Measurements from ENCODE around the gene SMAD7.

DNA sequence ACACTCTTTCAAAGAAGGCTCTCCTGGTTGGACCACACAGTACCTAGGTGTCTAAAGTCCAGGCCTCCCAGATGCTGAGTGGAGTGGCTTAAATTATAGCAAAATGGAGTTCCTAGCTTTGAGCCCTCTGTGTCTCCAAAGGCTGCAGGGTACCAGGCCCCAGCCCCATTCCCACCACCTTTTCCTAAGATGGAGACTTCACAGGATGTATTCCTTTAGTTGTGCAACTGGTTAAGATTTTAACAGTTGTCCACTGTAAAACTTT, 4.9 kb downstream of the SMAD7 start:
- TF ChIP-seq, protein P1, sequence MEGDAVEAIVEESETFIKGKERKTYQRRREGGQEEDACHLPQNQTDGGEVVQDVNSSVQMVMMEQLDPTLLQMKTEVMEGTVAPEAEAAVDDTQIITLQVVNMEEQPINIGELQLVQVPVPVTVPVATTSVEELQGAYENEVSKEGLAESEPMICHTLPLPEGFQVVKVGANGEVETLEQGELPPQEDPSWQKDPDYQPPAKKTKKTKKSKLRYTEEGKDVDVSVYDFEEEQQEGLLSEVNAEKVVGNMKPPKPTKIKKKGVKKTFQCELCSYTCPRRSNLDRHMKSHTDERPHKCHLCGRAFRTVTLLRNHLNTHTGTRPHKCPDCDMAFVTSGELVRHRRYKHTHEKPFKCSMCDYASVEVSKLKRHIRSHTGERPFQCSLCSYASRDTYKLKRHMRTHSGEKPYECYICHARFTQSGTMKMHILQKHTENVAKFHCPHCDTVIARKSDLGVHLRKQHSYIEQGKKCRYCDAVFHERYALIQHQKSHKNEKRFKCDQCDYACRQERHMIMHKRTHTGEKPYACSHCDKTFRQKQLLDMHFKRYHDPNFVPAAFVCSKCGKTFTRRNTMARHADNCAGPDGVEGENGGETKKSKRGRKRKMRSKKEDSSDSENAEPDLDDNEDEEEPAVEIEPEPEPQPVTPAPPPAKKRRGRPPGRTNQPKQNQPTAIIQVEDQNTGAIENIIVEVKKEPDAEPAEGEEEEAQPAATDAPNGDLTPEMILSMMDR (IDR thresholded peaks at IDR 0.05) = no peak
- TF ChIP-seq ZFP36 (IDR thresholded peaks at IDR 0.05; ENCODE audit: borderline replicate concordance, partially characterized antibody) (no peak), MAZ (IDR thresholded peaks at IDR 0.05; ENCODE audit: borderline replicate concordance, low read depth, low read length) (no peak), POLR2A (IDR thresholded peaks at IDR 0.05; ENCODE audit: low read length) (no peak), EP300 (IDR thresholded peaks at IDR 0.05) (no peak), MAFK (IDR thresholded peaks at IDR 0.05; ENCODE audit: partially characterized antibody) (no peak), JUN (IDR thresholded peaks at IDR 0.05) (no peak), RARB (CRISPR knock-in tag; IDR thresholded peaks at IDR 0.05) (no peak), MYC (IDR thresholded peaks at IDR 0.05; ENCODE audit: borderline replicate concordance, low read length) (no peak)
- TF ChIP-seq, protein P2, sequence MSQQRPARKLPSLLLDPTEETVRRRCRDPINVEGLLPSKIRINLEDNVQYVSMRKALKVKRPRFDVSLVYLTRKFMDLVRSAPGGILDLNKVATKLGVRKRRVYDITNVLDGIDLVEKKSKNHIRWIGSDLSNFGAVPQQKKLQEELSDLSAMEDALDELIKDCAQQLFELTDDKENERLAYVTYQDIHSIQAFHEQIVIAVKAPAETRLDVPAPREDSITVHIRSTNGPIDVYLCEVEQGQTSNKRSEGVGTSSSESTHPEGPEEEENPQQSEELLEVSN (IDR thresholded peaks at IDR 0.05; ENCODE audit: borderline replicate concordance, low read depth) = no peak
- TF ChIP-seq, protein P3, sequence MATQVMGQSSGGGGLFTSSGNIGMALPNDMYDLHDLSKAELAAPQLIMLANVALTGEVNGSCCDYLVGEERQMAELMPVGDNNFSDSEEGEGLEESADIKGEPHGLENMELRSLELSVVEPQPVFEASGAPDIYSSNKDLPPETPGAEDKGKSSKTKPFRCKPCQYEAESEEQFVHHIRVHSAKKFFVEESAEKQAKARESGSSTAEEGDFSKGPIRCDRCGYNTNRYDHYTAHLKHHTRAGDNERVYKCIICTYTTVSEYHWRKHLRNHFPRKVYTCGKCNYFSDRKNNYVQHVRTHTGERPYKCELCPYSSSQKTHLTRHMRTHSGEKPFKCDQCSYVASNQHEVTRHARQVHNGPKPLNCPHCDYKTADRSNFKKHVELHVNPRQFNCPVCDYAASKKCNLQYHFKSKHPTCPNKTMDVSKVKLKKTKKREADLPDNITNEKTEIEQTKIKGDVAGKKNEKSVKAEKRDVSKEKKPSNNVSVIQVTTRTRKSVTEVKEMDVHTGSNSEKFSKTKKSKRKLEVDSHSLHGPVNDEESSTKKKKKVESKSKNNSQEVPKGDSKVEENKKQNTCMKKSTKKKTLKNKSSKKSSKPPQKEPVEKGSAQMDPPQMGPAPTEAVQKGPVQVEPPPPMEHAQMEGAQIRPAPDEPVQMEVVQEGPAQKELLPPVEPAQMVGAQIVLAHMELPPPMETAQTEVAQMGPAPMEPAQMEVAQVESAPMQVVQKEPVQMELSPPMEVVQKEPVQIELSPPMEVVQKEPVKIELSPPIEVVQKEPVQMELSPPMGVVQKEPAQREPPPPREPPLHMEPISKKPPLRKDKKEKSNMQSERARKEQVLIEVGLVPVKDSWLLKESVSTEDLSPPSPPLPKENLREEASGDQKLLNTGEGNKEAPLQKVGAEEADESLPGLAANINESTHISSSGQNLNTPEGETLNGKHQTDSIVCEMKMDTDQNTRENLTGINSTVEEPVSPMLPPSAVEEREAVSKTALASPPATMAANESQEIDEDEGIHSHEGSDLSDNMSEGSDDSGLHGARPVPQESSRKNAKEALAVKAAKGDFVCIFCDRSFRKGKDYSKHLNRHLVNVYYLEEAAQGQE (IDR thresholded peaks at IDR 0.05) = no peak

All from A549 (cell line).